GM12878 (cell line): ENCODE measurements around the gene BBS9. TPM values are rescaled to one million over a fixed set of nuclear protein-coding genes. Genes with fewer than 3 reads are reported as not detected.

Experiments used
- ATAC-seq: fragments of 200-7000 bp; cut with Tn5 transposase; 3 replicates; pipeline ENCODE4 v1.9.1; 2020; ENCODE audit warnings: mild to moderate bottlenecking, moderate library complexity
- BruUV-seq: library from RNA; stranded (reverse); fragments of 400-500 nt; replicated peaks from 2 replicates; lab custom pipeline; 2021; lab: Mats Ljungman, UMichigan
- CTCF ChIA-PET: fragments of 300-600 bp; sonication (Branson Sonifier 250); formaldehyde crosslinking; extraction: SDS; loops from one replicate; lab custom pipeline; 2021; ENCODE audit warnings: inconsistent platforms; lab: Yijun Ruan, JAX
- POLR2A ChIA-PET: fragments of 350-600 bp; formaldehyde crosslinking; extraction: SDS; loops from one replicate; lab custom pipeline; 2021; ENCODE audit warnings: inconsistent platforms; lab: Charles Lee
- RAD21 ChIA-PET: fragments of 300-600 bp; sonication (Branson Sonifier 250); formaldehyde crosslinking; loops from one replicate; lab custom pipeline; 2023; ENCODE audit warnings: antibody characterized with exemption; ENCODE audit not compliant: unreplicated experiment; lab: Charles Lee
- SMC1A ChIA-PET: fragments of 300-600 bp; sonication (Branson Sonifier 250); formaldehyde crosslinking; loops from one replicate; lab custom pipeline; 2023; ENCODE audit not compliant: unreplicated experiment, uncharacterized antibody; lab: Charles Lee
- DNase-seq: peaks from one replicate; pipeline ENCODE4 v3.0.0-alpha.2; 2011; ENCODE audit warnings: low read depth, low spot score
- FAIRE-seq: peaks from 3 replicates; lab custom pipeline; 2011; peaks lifted over from hg19 to GRCh38; lab: Jason Lieb, UNC
- H2AFZ ChIP-seq: 2 replicates; pipeline ENCODE4 v1.6.0; 2011; ENCODE audit warnings: low read depth, low read length, control low read depth; ENCODE audit not compliant: control insufficient read depth
- H3K27ac ChIP-seq: 2 replicates; pipeline ENCODE4 v1.5.1; 2011; ENCODE audit warnings: control low read depth; ENCODE audit not compliant: control insufficient read depth, insufficient read depth
- H3K27me3 ChIP-seq, 2 experiments: replicated peaks in 1 of 2; 2 replicates each; pipeline versions ENCODE4 v1.6.0 to v1.6.1; 2011; ENCODE audit warnings: low read length in 1 of 2; ENCODE audit not compliant: control insufficient read depth in 2 of 2, insufficient read depth in 2 of 2
- H3K36me3 ChIP-seq, 2 experiments: 2 replicates each; pipeline ENCODE4 v1.5.1; 2011; ENCODE audit warnings: low read length in 1 of 2; ENCODE audit not compliant: control insufficient read depth in 2 of 2, insufficient read depth in 2 of 2
- H3K4me1 ChIP-seq: 2 replicates; pipeline ENCODE4 v1.6.1; 2011; ENCODE audit warnings: mild to moderate bottlenecking, low read length, moderate library complexity, mixed read lengths; ENCODE audit not compliant: control insufficient read depth, insufficient read depth
- H3K4me2 ChIP-seq: 2 replicates; pipeline ENCODE4 v1.6.0; 2011; ENCODE audit warnings: control low read depth; ENCODE audit not compliant: control insufficient read depth, insufficient read depth
- H3K4me3 ChIP-seq: fragments of 200-600 bp; sonication (generic); 2 replicates; pipeline ENCODE4 v1.5.1; 2016
- H3K79me2 ChIP-seq: 2 replicates; pipeline ENCODE4 v1.6.0; 2011; ENCODE audit warnings: low read length; ENCODE audit not compliant: control insufficient read depth, insufficient read depth
- H3K9ac ChIP-seq: 2 replicates; pipeline ENCODE4 v1.8.0; 2011; ENCODE audit warnings: low read length, control low read depth, mixed read lengths; ENCODE audit not compliant: control insufficient read depth, insufficient read depth
- H3K9me3 ChIP-seq: replicated peaks from 3 replicates; pipeline ENCODE4 v1.5.1; 2011; ENCODE audit warnings: mild to moderate bottlenecking, low read length; ENCODE audit not compliant: control insufficient read depth, insufficient read depth
- H4K20me1 ChIP-seq: 2 replicates; pipeline ENCODE4 v1.6.0; 2011; ENCODE audit not compliant: control insufficient read depth, insufficient read depth
- BMI1 ChIP-seq: fragments of 450-650 bp; IDR thresholded peaks from 2 replicates; pipeline ENCODE4 v1.6.1; 2016; ENCODE audit warnings: mild to moderate bottlenecking, moderate library complexity, borderline replicate concordance
- CBX5 ChIP-seq: sonication (generic); IDR thresholded peaks from 2 replicates; pipeline ENCODE4 v1.6.1; 2016; ENCODE audit warnings: low read depth, moderate library complexity, mild to moderate bottlenecking, inconsistent platforms
- CHD1 ChIP-seq: IDR thresholded peaks from 2 replicates; pipeline ENCODE4 v1.6.1; 2012; ENCODE audit warnings: low read depth, low read length, improper control_type of control experiment
- CREB1 ChIP-seq: IDR thresholded peaks from 2 replicates; pipeline ENCODE4 v1.6.1; 2012; ENCODE audit warnings: low read depth, mild to moderate bottlenecking, inconsistent platforms
- E2F8 ChIP-seq: fragments of 450-650 bp; IDR thresholded peaks from 2 replicates; pipeline ENCODE4 v1.6.1; 2018; ENCODE audit warnings: mild to moderate bottlenecking, low read depth, moderate library complexity; ENCODE audit not compliant: partially characterized antibody
- ESRRA ChIP-seq: IDR thresholded peaks from 2 replicates; pipeline ENCODE4 v1.6.1; 2012; ENCODE audit warnings: mild to moderate bottlenecking, low read length, improper control_type of control experiment
- FOXM1 ChIP-seq: IDR thresholded peaks from 2 replicates; pipeline ENCODE4 v1.6.1; 2012; ENCODE audit warnings: low read depth, mild to moderate bottlenecking, inconsistent platforms, low read length, moderate library complexity
- KAT2A ChIP-seq: conservative IDR thresholded peaks from 2 replicates; pipeline ENCODE4 v1.6.1; 2011; ENCODE audit warnings: low read depth, low read length; ENCODE audit not compliant: control insufficient read depth
- MYC ChIP-seq: IDR thresholded peaks from 2 replicates; pipeline ENCODE4 v1.6.1; 2011; ENCODE audit warnings: mild to moderate bottlenecking, low read length, moderate library complexity, inconsistent platforms; ENCODE audit not compliant: insufficient read depth, insufficient replicate concordance, insufficient read length, severe bottlenecking
- NRF1 ChIP-seq: conservative IDR thresholded peaks from 2 replicates; pipeline ENCODE4 v1.6.1; 2011; ENCODE audit warnings: mild to moderate bottlenecking, low read depth, low read length, improper control_type of control experiment
- PKNOX1 ChIP-seq: fragments of 450-650 bp; IDR thresholded peaks from 2 replicates; pipeline ENCODE4 v1.6.1; 2016; ENCODE audit warnings: mild to moderate bottlenecking
- POU2F2 ChIP-seq: IDR thresholded peaks from 3 replicates; pipeline ENCODE4 v1.6.1; 2011; ENCODE audit warnings: low read depth, mild to moderate bottlenecking, low read length, borderline replicate concordance
- SIX5 ChIP-seq: IDR thresholded peaks from 2 replicates; pipeline ENCODE4 v1.6.1; 2011; ENCODE audit warnings: mild to moderate bottlenecking, low read depth, low read length, moderate library complexity; ENCODE audit not compliant: severe bottlenecking
- SMARCA5 ChIP-seq: fragments of 450-650 bp; IDR thresholded peaks from 2 replicates; pipeline ENCODE4 v1.6.1; 2017; ENCODE audit warnings: mild to moderate bottlenecking
- SREBF1 ChIP-seq: IDR thresholded peaks from 2 replicates; pipeline ENCODE4 v1.6.1; 2012; ENCODE audit warnings: mild to moderate bottlenecking, low read length
- TAF1 ChIP-seq: IDR thresholded peaks from 2 replicates; pipeline ENCODE4 v1.6.1; 2011; ENCODE audit warnings: mild to moderate bottlenecking, low read depth, low read length, borderline replicate concordance
- TCF3 ChIP-seq: IDR thresholded peaks from 2 replicates; pipeline ENCODE4 v1.6.1; 2012; ENCODE audit warnings: low read depth, mild to moderate bottlenecking, low read length, borderline replicate concordance; ENCODE audit not compliant: insufficient read depth
- ZNF274 ChIP-seq: IDR thresholded peaks from one replicate; pipeline ENCODE4 v1.8.0; 2011; ENCODE audit not compliant: insufficient read length, insufficient read depth
- ZNF687 ChIP-seq: fragments of 450-650 bp; IDR thresholded peaks from 2 replicates; pipeline ENCODE4 v1.6.1; 2017; ENCODE audit warnings: mild to moderate bottlenecking, moderate library complexity
- WGBS: methylation state at CpG from one replicate; pipeline ENCODE4 v1.1.6; 2016; ENCODE audit warnings: low lambda C conversion rate; ENCODE audit not compliant: insufficient replicate concordance, insufficient coverage; ENCODE audit errors: missing lambda C conversion rate; 5-methylcytosine and 5-hydroxymethylcytosine counted together
- in situ Hi-C: fragments of 300-500 bp; cut with MboI; formaldehyde crosslinking; loops from 9 replicates; pipeline ENCODE4 v1.14.3; 2018; ENCODE audit warnings: mixed read lengths
- intact Hi-C: fragments of 100-400 bp; cut with micrococcal nuclease; formaldehyde crosslinking; loops from one replicate; pipeline ENCODE4 v1.14.2; 2022; ENCODE audit not compliant: unreplicated experiment
- polyA plus RNA-seq, 11 experiments: library from polyadenylated mRNA; depleted of rRNA in 4 of 11; unstranded in 6 of 11; stranded (reverse) in 5 of 11; fragments of >200 nt; fragmentation: Nextera tagmentation in 4 of 11; fragmentation: Illumina TruSeq in 1 of 11; extraction: Ambion mirVana in 4 of 11; extraction: Trizol in 1 of 11; gene quantifications; 1 replicate in 1 of 11; 2 replicates in 10 of 11; pipeline versions ENCODE4 v1.2.1 to v1.2.3, GENCODE V29; 2011 to 2016; ENCODE audit warnings: inconsistent platforms in 2 of 11, missing spikeins in 2 of 11, low read depth in 1 of 11
- total RNA-seq, 4 experiments: library from RNA; depleted of rRNA in 3 of 4; stranded (reverse); fragments of >200 nt in 3 of 4; fragmentation: Illumina TruSeq in 1 of 4; extraction: Trizol in 1 of 4; gene quantifications; 2 replicates each; pipeline versions ENCODE4 v1.2.1 to v1.2.3, GENCODE V29; 2013 to 2021

BBS9 gene
- total and polyA plus RNA-seq, 10 of the 15 experiments (the other 5 are each of a cell fraction or from before 2014, with no cell fraction given), result 1.2 to 5.6 (median 2.3) TPM

GRCh38 chr7:33179519-33179918, 50.2 kb downstream of the BBS9 start:
- Histone ChIP-seq H3K4me3 (no peak overlapping the region), H3K27ac (no peak overlapping the region), H3K9ac (no peak overlapping the region), H3K4me2 (no peak overlapping the region), H3K27me3 (no peaks in the 10 kb centered on the region), H3K9me3 (no peaks in the 10 kb centered on the region; the same call in 2 of the 3 replicates), H2AFZ (no peak overlapping the region), H3K79me2 (no peaks in the 10 kb centered on the region), H3K4me1 (no peaks in the 10 kb centered on the region), H3K36me3 (no peaks in the 10 kb centered on the region), H4K20me1 (no peaks in the 10 kb centered on the region)
- no peak for ATAC-seq
- ChIA-PET CTCF (interaction anchor here (1.0 to 1.1 kb wide), 2 partner anchors 333 to 753 kb away, joined by 3 to 4 read pairs; no protein-coding TSS in a partner anchor), SMC1A (no interaction called here), RAD21 (no interaction called here), POLR2A (no interaction called here)
- no TSS peak for BruUV-seq
- intact Hi-C loops (no loop called here), in situ Hi-C loops (no loop called here)
- FAIRE-seq, result no peak
- 43% methylated on average over 2 of the region's 2 CpGs for WGBS
- DNase-seq, result no peak
- no peak for TF ChIP-seq CBX5
- no peak for TF ChIP-seq NRF1
- no peak for TF ChIP-seq MYC
- TF ChIP-seq BMI1, result no peak
- TF ChIP-seq CHD1, result no peak
- no peak for TF ChIP-seq SREBF1
- no peak for TF ChIP-seq E2F8
- no peak for TF ChIP-seq ESRRA
- TF ChIP-seq TAF1, result no peak
- TF ChIP-seq SMARCA5, result no peak
- TF ChIP-seq ZNF687, result no peak
- TF ChIP-seq CREB1, result no peak
- TF ChIP-seq KAT2A, result no peak
- TF ChIP-seq TCF3, result no peak
- TF ChIP-seq FOXM1, result no peak
- TF ChIP-seq POU2F2, result no peak
- no peak for TF ChIP-seq ZNF274
- no peak for TF ChIP-seq SIX5
- TF ChIP-seq PKNOX1, result no peak
